Prostate gland (tissue), 2 donors: ENCODE measurements around the gene TARBP1. TPM values are rescaled to one million over a fixed set of nuclear protein-coding genes. Genes with fewer than 3 reads are reported as not detected.

Source experiments
- DNase-seq: peaks from one replicate; pipeline ENCODE4 v3.0.0-alpha.2; 2019; ENCODE audit warnings: low spot score
- H3K27ac ChIP-seq, 2 donors: fragments of 200-600 bp; sonication (generic); 2 replicates each; pipeline ENCODE4 v1.5.1; 2017 to 2019
- H3K27me3 ChIP-seq: fragments of 200-600 bp; sonication (generic); replicated peaks from 2 replicates; pipeline ENCODE4 v1.5.1; 2019; ENCODE audit not compliant: insufficient read depth
- H3K36me3 ChIP-seq, 2 donors: fragments of 200-600 bp; sonication (generic); 1 replicate in 1 of 2; 2 replicates in 1 of 2; pipeline versions ENCODE4 v1.5.1 to v1.8.1; 2017 to 2019
- H3K4me1 ChIP-seq: fragments of 200-600 bp; sonication (generic); replicated peaks from 2 replicates; pipeline ENCODE4 v1.5.1; 2019
- H3K4me3 ChIP-seq, 2 donors: fragments of 200-600 bp; sonication (generic); 2 replicates each; pipeline ENCODE4 v1.5.1; 2017 to 2019
- H3K9me3 ChIP-seq: fragments of 200-600 bp; sonication (generic); 2 replicates; pipeline ENCODE4 v1.5.1; 2017
- POLR2A ChIP-seq: fragments of 450-650 bp; IDR thresholded peaks from one replicate; pipeline ENCODE4 v1.6.1; 2016; ENCODE audit warnings: antibody characterized with exemption, mild to moderate bottlenecking
- POLR2AphosphoS5 ChIP-seq: sonication (generic); formaldehyde crosslinking; IDR thresholded peaks from one replicate; pipeline ENCODE4 v1.6.1; 2017; ENCODE audit warnings: antibody characterized with exemption
- WGBS: methylation state at CpG from one replicate; pipeline ENCODE4 v1.1.5; 2018; 5-methylcytosine and 5-hydroxymethylcytosine counted together
- intact Hi-C: fragments of 100-400 bp; cut with DNase I; formaldehyde crosslinking; loops from one replicate; pipeline ENCODE4 v1.14.2; 2022
- total RNA-seq, 2 donors: library from RNA; depleted of rRNA; stranded (reverse); fragments of >200 nt; gene quantifications; one replicate each; pipeline ENCODE4 v1.1.0, GENCODE V29; 2016
- TF ChIP-seq, protein P1 (sequence below), 4 experiments: fragments of 200-600 bp in 2 of 4; fragments of 450-650 bp in 2 of 4; sonication (generic) in 2 of 4; IDR thresholded peaks; 1 replicate in 3 of 4; 2 replicates in 1 of 4; pipeline ENCODE4 v1.5.1; 2016 to 2019; ENCODE audit warnings: antibody characterized with exemption in 4 of 4, mild to moderate bottlenecking in 2 of 4, moderate library complexity in 2 of 4

The TARBP1 gene
- total RNA-seq, 2 donors from 2014 or later, result 24.8 to 33.0 TPM

GRCh38 chr1:234499943-234500245, 20.9 kb upstream of the TARBP1 start:
- H3K4me1 ChIP-seq, result peaks cover 4% of the 10 kb centered on the region
- H3K27me3 ChIP-seq, result no peaks in the 10 kb centered on the region
- DNase-seq, result no peak
- intact Hi-C loops, result loop anchor here (1.0 to 5.0 kb wide), 4 partner anchors 82 to 583 kb away; no protein-coding TSS in a partner anchor
- H3K27ac ChIP-seq, result peak overlapping the region; percentile 75 to 84
- H3K9me3 ChIP-seq, result no peaks in the 10 kb centered on the region
- 51% methylated on average over 4 of the region's 4 CpGs for WGBS
- no peaks in the 10 kb centered on the region for H3K36me3 ChIP-seq
- TF ChIP-seq POLR2A (no peak), POLR2AphosphoS5 (no peak)
- TF ChIP-seq, protein P1, sequence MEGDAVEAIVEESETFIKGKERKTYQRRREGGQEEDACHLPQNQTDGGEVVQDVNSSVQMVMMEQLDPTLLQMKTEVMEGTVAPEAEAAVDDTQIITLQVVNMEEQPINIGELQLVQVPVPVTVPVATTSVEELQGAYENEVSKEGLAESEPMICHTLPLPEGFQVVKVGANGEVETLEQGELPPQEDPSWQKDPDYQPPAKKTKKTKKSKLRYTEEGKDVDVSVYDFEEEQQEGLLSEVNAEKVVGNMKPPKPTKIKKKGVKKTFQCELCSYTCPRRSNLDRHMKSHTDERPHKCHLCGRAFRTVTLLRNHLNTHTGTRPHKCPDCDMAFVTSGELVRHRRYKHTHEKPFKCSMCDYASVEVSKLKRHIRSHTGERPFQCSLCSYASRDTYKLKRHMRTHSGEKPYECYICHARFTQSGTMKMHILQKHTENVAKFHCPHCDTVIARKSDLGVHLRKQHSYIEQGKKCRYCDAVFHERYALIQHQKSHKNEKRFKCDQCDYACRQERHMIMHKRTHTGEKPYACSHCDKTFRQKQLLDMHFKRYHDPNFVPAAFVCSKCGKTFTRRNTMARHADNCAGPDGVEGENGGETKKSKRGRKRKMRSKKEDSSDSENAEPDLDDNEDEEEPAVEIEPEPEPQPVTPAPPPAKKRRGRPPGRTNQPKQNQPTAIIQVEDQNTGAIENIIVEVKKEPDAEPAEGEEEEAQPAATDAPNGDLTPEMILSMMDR (IDR thresholded peaks at IDR 0.05), result no peak
- H3K4me3 ChIP-seq, result no peak overlapping the region

DNA sequence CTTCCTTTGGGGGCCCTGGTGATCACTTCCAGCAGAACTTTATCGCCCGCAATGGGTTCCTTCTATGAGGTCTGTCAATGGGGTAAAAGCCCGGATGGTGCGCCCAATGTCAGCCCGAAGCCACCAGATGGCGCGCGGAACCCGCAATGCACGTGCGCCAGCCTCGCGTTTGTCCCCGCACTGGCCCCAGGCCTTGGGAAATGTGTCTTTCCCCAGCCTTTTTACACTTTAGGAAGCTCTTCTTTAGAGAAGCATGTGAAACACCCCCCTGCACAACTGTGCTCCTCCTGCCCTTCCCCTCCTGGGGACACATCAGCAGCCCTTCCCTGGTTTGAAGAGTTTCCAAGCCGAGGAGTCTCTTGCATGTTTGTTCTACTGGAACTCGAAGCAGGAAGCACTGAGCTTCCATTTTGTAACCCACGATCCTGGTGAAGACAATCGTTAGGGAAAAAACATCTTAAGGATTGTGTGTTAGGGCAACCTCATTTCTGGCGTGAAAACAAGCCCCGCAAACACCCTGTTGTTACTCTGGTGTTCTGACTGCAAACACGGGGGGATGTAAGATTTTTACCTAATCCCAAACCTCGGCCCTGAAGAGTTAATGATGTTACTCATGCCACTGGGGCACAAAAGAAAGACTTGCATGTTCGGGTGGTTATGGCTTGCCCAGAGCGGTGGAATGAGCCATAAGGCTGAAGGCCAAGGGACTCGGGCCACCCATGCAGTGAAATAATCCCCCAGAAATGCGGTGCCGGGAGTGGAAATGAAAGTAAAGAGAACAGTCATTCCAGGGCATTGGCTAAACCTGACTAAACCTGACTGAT, 20.4 kb upstream of the TARBP1 start:
- WGBS, result 7% methylated on average over 27 of the region's 27 CpGs
- DNase-seq, result peak; percentile 91
- intact Hi-C loops, result loop anchor here (1.0 to 5.0 kb wide), 3 partner anchors 83 to 584 kb away; no protein-coding TSS in a partner anchor
- H3K36me3 ChIP-seq, result no peaks in the 10 kb centered on the region
- H3K4me1 ChIP-seq, result peaks cover 4% of the 10 kb centered on the region
- TF ChIP-seq POLR2AphosphoS5 (peak; percentile 86), POLR2A (no peak)
- TF ChIP-seq, protein P1 (IDR thresholded peaks at IDR 0.05), result peak; percentile 89 to 99 (median 96)
- H3K27me3 ChIP-seq, result no peaks in the 10 kb centered on the region
- no peaks in the 10 kb centered on the region for H3K9me3 ChIP-seq
- no peak overlapping the region for H3K4me3 ChIP-seq
- H3K27ac ChIP-seq, result peak overlapping the region; percentile 75 to 84

- Histone ChIP-seq H3K4me3 (no peak overlapping the region), H3K27ac (peak overlapping the region; percentile 75 to 84), H3K4me1 (peaks cover 4% of the 10 kb centered on the region), H3K27me3 (no peaks in the 10 kb centered on the region), H3K9me3 (no peaks in the 10 kb centered on the region), H3K36me3 (no peaks in the 10 kb centered on the region)
- intact Hi-C loops, result loop anchor here (1.0 to 5.0 kb wide), 3 partner anchors 84 to 585 kb away; no protein-coding TSS in a partner anchor
- DNase-seq, result no peak
- WGBS, result 59% methylated on average over 9 of the region's 9 CpGs
- TF ChIP-seq, protein P1 (IDR thresholded peaks at IDR 0.05), result no peak
- TF ChIP-seq POLR2A (no peak), POLR2AphosphoS5 (no peak)
These were observed 19.6 kb upstream of the TARBP1 start for GRCh38 chr1:234498448-234499118.

DNA sequence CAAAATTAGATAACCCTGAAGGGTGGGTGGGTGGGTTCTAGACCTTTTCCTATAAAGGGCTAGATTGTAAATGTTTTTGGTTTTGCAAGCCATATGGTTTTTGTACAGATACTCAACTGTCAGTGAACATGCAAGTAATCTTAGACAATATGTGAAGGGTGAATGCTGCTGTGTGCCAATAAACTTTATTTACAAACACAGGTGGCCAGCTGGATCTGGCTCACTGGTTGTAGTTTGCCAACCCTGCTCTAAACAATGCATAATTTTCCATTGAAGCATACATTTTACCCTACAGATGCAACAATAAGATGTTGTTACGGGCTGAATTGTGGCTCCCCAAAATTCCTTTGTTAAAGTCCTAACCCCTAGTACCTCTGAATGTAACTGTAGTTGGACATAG, 18.6 kb upstream of the TARBP1 start:
- intact Hi-C loops, result loop anchor here (5.0 kb wide), 2 partner anchors 85 to 110 kb away; no protein-coding TSS in a partner anchor
- peak; percentile 11 for TF ChIP-seq POLR2AphosphoS5
- TF ChIP-seq POLR2A, result no peak
- 93% methylated on average over 1 of the region's 1 CpG for WGBS

GRCh38 chr1:234495231-234495990, 16.4 kb upstream of the TARBP1 start:
- 62% methylated on average over 7 of the region's 7 CpGs for WGBS
- Histone ChIP-seq H3K4me1 (peaks cover 4% of the 10 kb centered on the region), H3K4me3 (no peak overlapping the region), H3K27me3 (no peaks in the 10 kb centered on the region), H3K9me3 (no peaks in the 10 kb centered on the region), H3K27ac (no peak overlapping the region), H3K36me3 (no peaks in the 10 kb centered on the region)
- DNase-seq, result no peak
- intact Hi-C loops, result loop anchor here (5.0 kb wide), 2 partner anchors 87 to 112 kb away; no protein-coding TSS in a partner anchor
- TF ChIP-seq, protein P1 (IDR thresholded peaks at IDR 0.05), result no peak
- TF ChIP-seq POLR2A (no peak), POLR2AphosphoS5 (no peak)

More for the DNA sequence above, 18.6 kb upstream of the TARBP1 start:
- no peaks in the 10 kb centered on the region for H3K27me3 ChIP-seq
- peaks cover 4% of the 10 kb centered on the region for H3K4me1 ChIP-seq
- peak overlapping the region; percentile 75 to 84 for H3K27ac ChIP-seq
- H3K4me3 ChIP-seq, result no peak overlapping the region
- H3K9me3 ChIP-seq, result no peaks in the 10 kb centered on the region
- H3K36me3 ChIP-seq, result no peaks in the 10 kb centered on the region
- DNase-seq, result no peak
